ENCODE data around the gene CRELD1. TPM values are rescaled to one million over a fixed set of nuclear protein-coding genes. Genes with fewer than 3 reads are reported as not detected.

Gene CRELD1
- total and polyA plus RNA-seq, 2 of the 13 experiments (the other 11 are each of a cell fraction or from before 2014, with no cell fraction given) = 27.1 to 61.9 TPM

DNA sequence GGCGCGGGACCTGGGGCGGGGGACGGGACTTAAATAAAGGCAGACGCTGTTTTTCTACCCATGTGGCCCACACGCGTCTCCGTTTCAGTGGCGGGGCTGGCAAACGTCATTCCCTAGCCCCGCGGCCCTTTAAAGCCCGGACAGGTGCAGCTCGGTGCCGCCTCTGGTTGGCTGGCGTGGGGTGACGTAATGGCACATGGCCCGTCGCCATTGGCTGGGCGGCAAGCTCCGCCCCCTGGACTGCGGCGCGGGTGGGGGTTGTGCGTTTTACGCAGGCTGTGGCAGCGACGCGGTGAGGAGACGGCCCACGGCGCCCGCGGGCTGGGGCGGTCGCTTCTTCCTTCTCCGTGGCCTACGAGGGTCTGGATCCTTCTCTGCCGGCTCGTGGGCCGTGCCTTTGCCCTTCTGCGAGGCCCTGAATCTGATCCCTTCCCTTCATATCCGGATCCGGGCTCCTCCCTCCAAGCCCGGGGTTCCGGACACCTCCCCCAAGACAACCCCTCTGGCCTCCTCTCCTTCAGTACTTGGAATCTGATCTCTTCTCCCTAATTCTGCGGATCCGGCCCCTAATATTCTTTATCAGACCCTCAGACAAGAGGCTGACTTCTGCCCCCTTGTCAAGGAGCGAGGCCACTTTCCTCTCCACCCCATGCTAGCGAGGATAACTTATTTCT, at the start of gene CRELD1 (continued):
- TF ChIP-seq, protein P1, sequence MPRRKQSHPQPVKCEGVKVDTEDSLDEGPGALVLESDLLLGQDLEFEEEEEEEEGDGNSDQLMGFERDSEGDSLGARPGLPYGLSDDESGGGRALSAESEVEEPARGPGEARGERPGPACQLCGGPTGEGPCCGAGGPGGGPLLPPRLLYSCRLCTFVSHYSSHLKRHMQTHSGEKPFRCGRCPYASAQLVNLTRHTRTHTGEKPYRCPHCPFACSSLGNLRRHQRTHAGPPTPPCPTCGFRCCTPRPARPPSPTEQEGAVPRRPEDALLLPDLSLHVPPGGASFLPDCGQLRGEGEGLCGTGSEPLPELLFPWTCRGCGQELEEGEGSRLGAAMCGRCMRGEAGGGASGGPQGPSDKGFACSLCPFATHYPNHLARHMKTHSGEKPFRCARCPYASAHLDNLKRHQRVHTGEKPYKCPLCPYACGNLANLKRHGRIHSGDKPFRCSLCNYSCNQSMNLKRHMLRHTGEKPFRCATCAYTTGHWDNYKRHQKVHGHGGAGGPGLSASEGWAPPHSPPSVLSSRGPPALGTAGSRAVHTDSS (CRISPR knock-in tag; conservative IDR thresholded peaks at IDR 0.05) = no peak
- peak; percentile 86; the same call in 1 of the 2 replicates for TF ChIP-seq ZNF616 (CRISPR knock-in tag; IDR thresholded peaks at IDR 0.05; ENCODE audit: low read depth)
- TF ChIP-seq SNAPC2 (CRISPR knock-in tag; IDR thresholded peaks at IDR 0.05) = no peak
- TF ChIP-seq GTF3A (CRISPR knock-in tag; conservative IDR thresholded peaks at IDR 0.05) = no peak
- TF ChIP-seq NR2F2 (IDR thresholded peaks at IDR 0.05; ENCODE audit: borderline replicate concordance, low read depth) = no peak; the same call in 1 of the 2 replicates
- peak; percentile 57; the same call in 1 of the 2 replicates for TF ChIP-seq ZBTB20 (CRISPR knock-in tag; IDR thresholded peaks at IDR 0.05; ENCODE audit: borderline replicate concordance, low read depth)
- 0 out of 2 replicates have a peak, but pooled peaks have one; percentile 19 for TF ChIP-seq ZMAT3 (CRISPR knock-in tag; conservative IDR thresholded peaks at IDR 0.05)
- TF ChIP-seq MXD4 (CRISPR knock-in tag; IDR thresholded peaks at IDR 0.05) = peak; percentile 86
- no peak for TF ChIP-seq MYNN (CRISPR knock-in tag; IDR thresholded peaks at IDR 0.05; ENCODE audit: low read depth)
- no peak for TF ChIP-seq ZNF382 (CRISPR knock-in tag; IDR thresholded peaks at IDR 0.05; ENCODE audit: borderline replicate concordance)
- no peak; the same call in 1 of the 2 replicates for TF ChIP-seq SRY (CRISPR knock-in tag; IDR thresholded peaks at IDR 0.05)
- TF ChIP-seq CBFB (CRISPR knock-in tag; IDR thresholded peaks at IDR 0.05) = peak; percentile 25; the same call in 1 of the 2 replicates
- TF ChIP-seq MAFK (conservative IDR thresholded peaks at IDR 0.05 in 1 of 2, IDR thresholded peaks at IDR 0.05 in 1 of 2; ENCODE audit: low read length in 2 of 2) = no peak
- TF ChIP-seq, protein P2, sequence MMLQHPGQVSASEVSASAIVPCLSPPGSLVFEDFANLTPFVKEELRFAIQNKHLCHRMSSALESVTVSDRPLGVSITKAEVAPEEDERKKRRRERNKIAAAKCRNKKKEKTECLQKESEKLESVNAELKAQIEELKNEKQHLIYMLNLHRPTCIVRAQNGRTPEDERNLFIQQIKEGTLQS (CRISPR knock-in tag; IDR thresholded peaks at IDR 0.05) = peak; percentile 13
- peak; percentile 33; the same call in 1 of the 2 replicates for TF ChIP-seq GATAD2A (CRISPR knock-in tag; IDR thresholded peaks at IDR 0.05)
- TF ChIP-seq, protein P3, sequence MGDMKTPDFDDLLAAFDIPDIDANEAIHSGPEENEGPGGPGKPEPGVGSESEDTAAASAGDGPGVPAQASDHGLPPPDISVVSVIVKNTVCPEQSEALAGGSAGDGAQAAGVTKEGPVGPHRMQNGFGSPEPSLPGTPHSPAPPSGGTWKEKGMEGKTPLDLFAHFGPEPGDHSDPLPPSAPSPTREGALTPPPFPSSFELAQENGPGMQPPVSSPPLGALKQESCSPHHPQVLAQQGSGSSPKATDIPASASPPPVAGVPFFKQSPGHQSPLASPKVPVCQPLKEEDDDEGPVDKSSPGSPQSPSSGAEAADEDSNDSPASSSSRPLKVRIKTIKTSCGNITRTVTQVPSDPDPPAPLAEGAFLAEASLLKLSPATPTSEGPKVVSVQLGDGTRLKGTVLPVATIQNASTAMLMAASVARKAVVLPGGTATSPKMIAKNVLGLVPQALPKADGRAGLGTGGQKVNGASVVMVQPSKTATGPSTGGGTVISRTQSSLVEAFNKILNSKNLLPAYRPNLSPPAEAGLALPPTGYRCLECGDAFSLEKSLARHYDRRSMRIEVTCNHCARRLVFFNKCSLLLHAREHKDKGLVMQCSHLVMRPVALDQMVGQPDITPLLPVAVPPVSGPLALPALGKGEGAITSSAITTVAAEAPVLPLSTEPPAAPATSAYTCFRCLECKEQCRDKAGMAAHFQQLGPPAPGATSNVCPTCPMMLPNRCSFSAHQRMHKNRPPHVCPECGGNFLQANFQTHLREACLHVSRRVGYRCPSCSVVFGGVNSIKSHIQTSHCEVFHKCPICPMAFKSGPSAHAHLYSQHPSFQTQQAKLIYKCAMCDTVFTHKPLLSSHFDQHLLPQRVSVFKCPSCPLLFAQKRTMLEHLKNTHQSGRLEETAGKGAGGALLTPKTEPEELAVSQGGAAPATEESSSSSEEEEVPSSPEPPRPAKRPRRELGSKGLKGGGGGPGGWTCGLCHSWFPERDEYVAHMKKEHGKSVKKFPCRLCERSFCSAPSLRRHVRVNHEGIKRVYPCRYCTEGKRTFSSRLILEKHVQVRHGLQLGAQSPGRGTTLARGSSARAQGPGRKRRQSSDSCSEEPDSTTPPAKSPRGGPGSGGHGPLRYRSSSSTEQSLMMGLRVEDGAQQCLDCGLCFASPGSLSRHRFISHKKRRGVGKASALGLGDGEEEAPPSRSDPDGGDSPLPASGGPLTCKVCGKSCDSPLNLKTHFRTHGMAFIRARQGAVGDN (CRISPR knock-in tag; IDR thresholded peaks at IDR 0.05) = peak; percentile 73
- no peak for TF ChIP-seq ZNF510 (CRISPR knock-in tag; IDR thresholded peaks at IDR 0.05; ENCODE audit: low read depth)
- no peak for TF ChIP-seq ZKSCAN1 (IDR thresholded peaks at IDR 0.05; ENCODE audit: low read length)
- TF ChIP-seq PHF21A (CRISPR knock-in tag; IDR thresholded peaks at IDR 0.05) = peak; percentile 91
- TF ChIP-seq, protein P4, sequence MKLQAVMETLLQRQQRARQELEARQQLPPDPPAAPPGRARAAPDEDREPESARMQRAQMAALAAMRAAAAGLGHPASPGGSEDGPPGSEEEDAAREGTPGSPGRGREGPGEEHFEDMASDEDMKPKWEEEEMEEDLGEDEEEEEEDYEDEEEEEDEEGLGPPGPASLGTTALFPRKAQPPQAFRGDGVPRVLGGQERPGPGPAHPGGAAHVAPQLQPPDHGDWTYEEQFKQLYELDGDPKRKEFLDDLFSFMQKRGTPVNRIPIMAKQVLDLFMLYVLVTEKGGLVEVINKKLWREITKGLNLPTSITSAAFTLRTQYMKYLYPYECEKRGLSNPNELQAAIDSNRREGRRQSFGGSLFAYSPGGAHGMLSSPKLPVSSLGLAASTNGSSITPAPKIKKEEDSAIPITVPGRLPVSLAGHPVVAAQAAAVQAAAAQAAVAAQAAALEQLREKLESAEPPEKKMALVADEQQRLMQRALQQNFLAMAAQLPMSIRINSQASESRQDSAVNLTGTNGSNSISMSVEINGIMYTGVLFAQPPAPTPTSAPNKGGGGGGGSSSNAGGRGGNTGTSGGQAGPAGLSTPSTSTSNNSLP (IDR thresholded peaks at IDR 0.05; ENCODE audit: low read depth, low read length) = no peak
- peak; percentile 64 for TF ChIP-seq ZFY (CRISPR knock-in tag; IDR thresholded peaks at IDR 0.05)
- TF ChIP-seq, protein P5, sequence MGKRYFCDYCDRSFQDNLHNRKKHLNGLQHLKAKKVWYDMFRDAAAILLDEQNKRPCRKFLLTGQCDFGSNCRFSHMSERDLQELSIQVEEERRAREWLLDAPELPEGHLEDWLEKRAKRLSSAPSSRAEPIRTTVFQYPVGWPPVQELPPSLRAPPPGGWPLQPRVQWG (CRISPR knock-in tag; IDR thresholded peaks at IDR 0.05; ENCODE audit: borderline replicate concordance, low read depth) = no peak
- TF ChIP-seq BHLHE40 (IDR thresholded peaks at IDR 0.05; ENCODE audit: low read length) = 0 out of 2 replicates have a peak, but pooled peaks have one; percentile 32
